ENCODE data around the gene ALX3.
A peak's percentile ranks its signal among the peaks of the same experiment; 100 is the strongest.

- TF ChIP-seq POLR2A (IDR thresholded peaks at IDR 0.05) (no peak), CTCF (IDR thresholded peaks at IDR 0.05) (peak; percentile 77 to 90 (median 80)), POLR2AphosphoS5 (IDR thresholded peaks at IDR 0.05) (no peak)
These were observed 35.8 kb upstream of the ALX3 start for GRCh38 chr1:110106013-110106941.

Data from sigmoid colon (tissue), 4 donors.